WTC11 (cell line): Measurements from ENCODE around the gene CXCL16. TPM values are rescaled to one million over a fixed set of nuclear protein-coding genes. Genes with fewer than 3 reads are reported as not detected.

Source experiments
- ATAC-seq: fragments of 200-7000 bp; cut with Tn5 transposase; 2 replicates; pipeline ENCODE4 v1.10.0; 2021; ENCODE audit warnings: mild to moderate bottlenecking, moderate library complexity
- CTCF ChIA-PET: fragments of 300-600 bp; sonication (Branson Sonifier 250); formaldehyde crosslinking; loops from one replicate; lab custom pipeline; 2021; ENCODE audit warnings: antibody characterized with exemption; lab: Charles Lee
- POLR2A ChIA-PET: fragments of 350-600 bp; sonication (Branson Sonifier 250); formaldehyde crosslinking; loops from one replicate; lab custom pipeline; 2021; ENCODE audit warnings: antibody characterized with exemption; lab: Charles Lee
- DNase-seq: peaks from one replicate; pipeline ENCODE4 v3.0.0; 2021; ENCODE audit warnings: low spot score
- H3K27ac Mint-ChIP-seq: 2 replicates; pipeline ENCODE4 v1.8.0; 2021; ENCODE audit warnings: mixed read lengths
- H3K27me3 Mint-ChIP-seq: 2 replicates; pipeline ENCODE4 v1.8.0; 2021; ENCODE audit warnings: low read depth, mild to moderate bottlenecking, moderate library complexity, mixed read lengths
- H3K36me3 Mint-ChIP-seq: 2 replicates; pipeline ENCODE4 v1.8.0; 2021; ENCODE audit warnings: mixed read lengths
- H3K4me1 Mint-ChIP-seq: 2 replicates; pipeline ENCODE4 v1.8.0; 2022; ENCODE audit warnings: mixed read lengths
- H3K4me3 Mint-ChIP-seq: 2 replicates; pipeline ENCODE4 v1.8.0; 2021; ENCODE audit warnings: mild to moderate bottlenecking, moderate library complexity, mixed read lengths
- H3K9me3 Mint-ChIP-seq: 2 replicates; pipeline ENCODE4 v1.8.0; 2021; ENCODE audit warnings: mixed read lengths
- ATF1 ChIP-seq: sonication (generic); formaldehyde crosslinking; IDR thresholded peaks from 2 replicates; pipeline ENCODE4 v1.8.1; 2023; ENCODE audit warnings: mild to moderate bottlenecking, moderate library complexity, missing genetic modification reagents
- CBFB ChIP-seq: sonication (generic); formaldehyde crosslinking; IDR thresholded peaks from 2 replicates; pipeline ENCODE4 v1.8.1; 2022; ENCODE audit warnings: mild to moderate bottlenecking, low read depth, missing genetic modification reagents
- ESRRA ChIP-seq: sonication (generic); formaldehyde crosslinking; IDR thresholded peaks from 2 replicates; pipeline ENCODE4 v1.8.1; 2022; ENCODE audit warnings: mild to moderate bottlenecking, missing genetic modification reagents, borderline replicate concordance
- FOXK1 ChIP-seq: sonication (generic); formaldehyde crosslinking; IDR thresholded peaks from 2 replicates; pipeline ENCODE4 v1.8.0; 2022; ENCODE audit warnings: mild to moderate bottlenecking, moderate library complexity, missing genetic modification reagents
- FOXP1 ChIP-seq: sonication (generic); formaldehyde crosslinking; IDR thresholded peaks from 2 replicates; pipeline ENCODE4 v1.8.0; 2022; ENCODE audit warnings: missing genetic modification reagents, mild to moderate bottlenecking, moderate library complexity, borderline replicate concordance
- JAZF1 ChIP-seq: fragments of 250-450 bp; sonication (Bioruptor Pico); IDR thresholded peaks from 2 replicates; pipeline ENCODE4 v1.9.0; 2021; ENCODE audit warnings: moderate library complexity, mild to moderate bottlenecking, inconsistent platforms
- JUN ChIP-seq: sonication (generic); formaldehyde crosslinking; IDR thresholded peaks from 2 replicates; pipeline ENCODE4 v1.8.0; 2023; ENCODE audit warnings: mild to moderate bottlenecking, missing genetic modification reagents
- NFE2L1 ChIP-seq: sonication (generic); formaldehyde crosslinking; IDR thresholded peaks from 2 replicates; pipeline ENCODE4 v1.8.1; 2023; ENCODE audit warnings: missing genetic modification reagents
- NR2C2 ChIP-seq: sonication (generic); formaldehyde crosslinking; IDR thresholded peaks from 2 replicates; pipeline ENCODE4 v1.8.0; 2022; ENCODE audit warnings: mild to moderate bottlenecking, missing genetic modification reagents
- OVOL2 ChIP-seq: fragments of 250-450 bp; sonication (Bioruptor Pico); IDR thresholded peaks from 2 replicates; pipeline ENCODE4 v1.9.0; 2021; ENCODE audit warnings: mild to moderate bottlenecking, borderline replicate concordance
- PRRX2 ChIP-seq: fragments of 250-450 bp; sonication (Bioruptor Pico); IDR thresholded peaks from 2 replicates; pipeline ENCODE4 v1.8.0; 2021; ENCODE audit warnings: mild to moderate bottlenecking
- RORB ChIP-seq: fragments of 250-450 bp; sonication (Bioruptor Pico); IDR thresholded peaks from 2 replicates; pipeline ENCODE4 v1.9.0; 2021; ENCODE audit warnings: mild to moderate bottlenecking
- TEAD1 ChIP-seq: sonication (generic); formaldehyde crosslinking; IDR thresholded peaks from 2 replicates; pipeline ENCODE4 v1.8.0; 2022; ENCODE audit warnings: mild to moderate bottlenecking, missing genetic modification reagents
- TEAD4 ChIP-seq: sonication (generic); formaldehyde crosslinking; IDR thresholded peaks from 2 replicates; pipeline ENCODE4 v1.8.0; 2022; ENCODE audit warnings: mild to moderate bottlenecking, missing genetic modification reagents
- ZNF317 ChIP-seq: sonication (generic); formaldehyde crosslinking; IDR thresholded peaks from 2 replicates; pipeline ENCODE4 v1.8.1; 2023; ENCODE audit warnings: low read depth, mild to moderate bottlenecking, moderate library complexity, missing genetic modification reagents, borderline replicate concordance
- ZNF416 ChIP-seq: fragments of 250-450 bp; sonication (Bioruptor Pico); IDR thresholded peaks from 2 replicates; pipeline ENCODE4 v1.9.0; 2021; ENCODE audit warnings: mild to moderate bottlenecking, inconsistent platforms
- total RNA-seq: library from RNA; stranded (reverse); gene quantifications from 3 replicates; pipeline ENCODE4 v1.2.3, GENCODE V29; 2021
- TF ChIP-seq, protein P1 (sequence below): sonication (generic); formaldehyde crosslinking; IDR thresholded peaks from 2 replicates; pipeline ENCODE4 v1.8.1; 2023; ENCODE audit warnings: mild to moderate bottlenecking, moderate library complexity, missing genetic modification reagents
- TF ChIP-seq, protein P2 (sequence below): sonication (generic); formaldehyde crosslinking; IDR thresholded peaks from 2 replicates; pipeline ENCODE4 v1.8.0; 2022; ENCODE audit warnings: missing genetic modification reagents
- TF ChIP-seq, protein P3 (sequence below): sonication (generic); formaldehyde crosslinking; IDR thresholded peaks from 2 replicates; pipeline ENCODE4 v1.8.1; 2022; ENCODE audit warnings: mild to moderate bottlenecking, moderate library complexity, missing genetic modification reagents
- TF ChIP-seq, protein P4 (sequence below): sonication (generic); formaldehyde crosslinking; conservative IDR thresholded peaks from 2 replicates; pipeline ENCODE4 v1.8.1; 2022; ENCODE audit warnings: mild to moderate bottlenecking, missing genetic modification reagents

CXCL16 gene
- total RNA-seq, 1 experiment from 2014 or later: 3.8 TPM

DNA sequence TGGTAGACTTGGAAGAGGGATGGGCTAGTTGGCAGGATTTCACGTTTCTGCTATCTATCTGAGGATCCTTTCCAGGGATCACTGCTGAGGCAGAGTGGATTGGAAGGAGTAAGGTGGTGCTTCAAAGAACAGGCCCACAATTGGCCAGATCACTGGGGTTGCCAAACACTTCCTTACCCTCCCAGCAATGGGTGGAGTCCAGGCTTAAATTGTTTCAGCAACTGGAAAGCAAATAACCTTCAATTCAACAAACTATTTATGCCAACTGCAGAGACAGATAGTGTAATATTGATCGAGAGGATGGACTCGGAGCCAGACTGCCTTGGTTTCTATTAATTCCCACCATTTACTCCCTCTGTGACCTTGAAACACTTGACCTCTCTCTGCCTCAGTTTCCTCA, 27.2 kb downstream of the CXCL16 start:
- TF ChIP-seq ATF1 (no peak), PRRX2 (CRISPR knock-in tag) (no peak), NFE2L1 (CRISPR knock-in tag) (no peak), ZNF317 (CRISPR knock-in tag) (no peak), FOXP1 (CRISPR knock-in tag) (no peak), OVOL2 (CRISPR knock-in tag) (no peak), TEAD1 (CRISPR knock-in tag) (no peak), CBFB (CRISPR knock-in tag) (no peak), JAZF1 (CRISPR knock-in tag) (no peak)
- TF ChIP-seq, protein P1, sequence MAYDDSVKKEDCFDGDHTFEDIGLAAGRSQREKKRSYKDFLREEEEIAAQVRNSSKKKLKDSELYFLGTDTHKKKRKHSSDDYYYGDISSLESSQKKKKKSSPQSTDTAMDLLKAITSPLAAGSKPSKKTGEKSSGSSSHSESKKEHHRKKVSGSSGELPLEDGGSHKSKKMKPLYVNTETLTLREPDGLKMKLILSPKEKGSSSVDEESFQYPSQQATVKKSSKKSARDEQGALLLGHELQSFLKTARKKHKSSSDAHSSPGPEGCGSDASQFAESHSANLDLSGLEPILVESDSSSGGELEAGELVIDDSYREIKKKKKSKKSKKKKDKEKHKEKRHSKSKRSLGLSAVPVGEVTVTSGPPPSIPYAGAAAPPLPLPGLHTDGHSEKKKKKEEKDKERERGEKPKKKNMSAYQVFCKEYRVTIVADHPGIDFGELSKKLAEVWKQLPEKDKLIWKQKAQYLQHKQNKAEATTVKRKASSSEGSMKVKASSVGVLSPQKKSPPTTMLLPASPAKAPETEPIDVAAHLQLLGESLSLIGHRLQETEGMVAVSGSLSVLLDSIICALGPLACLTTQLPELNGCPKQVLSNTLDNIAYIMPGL (CRISPR knock-in tag): no peak
- TF ChIP-seq, protein P2, sequence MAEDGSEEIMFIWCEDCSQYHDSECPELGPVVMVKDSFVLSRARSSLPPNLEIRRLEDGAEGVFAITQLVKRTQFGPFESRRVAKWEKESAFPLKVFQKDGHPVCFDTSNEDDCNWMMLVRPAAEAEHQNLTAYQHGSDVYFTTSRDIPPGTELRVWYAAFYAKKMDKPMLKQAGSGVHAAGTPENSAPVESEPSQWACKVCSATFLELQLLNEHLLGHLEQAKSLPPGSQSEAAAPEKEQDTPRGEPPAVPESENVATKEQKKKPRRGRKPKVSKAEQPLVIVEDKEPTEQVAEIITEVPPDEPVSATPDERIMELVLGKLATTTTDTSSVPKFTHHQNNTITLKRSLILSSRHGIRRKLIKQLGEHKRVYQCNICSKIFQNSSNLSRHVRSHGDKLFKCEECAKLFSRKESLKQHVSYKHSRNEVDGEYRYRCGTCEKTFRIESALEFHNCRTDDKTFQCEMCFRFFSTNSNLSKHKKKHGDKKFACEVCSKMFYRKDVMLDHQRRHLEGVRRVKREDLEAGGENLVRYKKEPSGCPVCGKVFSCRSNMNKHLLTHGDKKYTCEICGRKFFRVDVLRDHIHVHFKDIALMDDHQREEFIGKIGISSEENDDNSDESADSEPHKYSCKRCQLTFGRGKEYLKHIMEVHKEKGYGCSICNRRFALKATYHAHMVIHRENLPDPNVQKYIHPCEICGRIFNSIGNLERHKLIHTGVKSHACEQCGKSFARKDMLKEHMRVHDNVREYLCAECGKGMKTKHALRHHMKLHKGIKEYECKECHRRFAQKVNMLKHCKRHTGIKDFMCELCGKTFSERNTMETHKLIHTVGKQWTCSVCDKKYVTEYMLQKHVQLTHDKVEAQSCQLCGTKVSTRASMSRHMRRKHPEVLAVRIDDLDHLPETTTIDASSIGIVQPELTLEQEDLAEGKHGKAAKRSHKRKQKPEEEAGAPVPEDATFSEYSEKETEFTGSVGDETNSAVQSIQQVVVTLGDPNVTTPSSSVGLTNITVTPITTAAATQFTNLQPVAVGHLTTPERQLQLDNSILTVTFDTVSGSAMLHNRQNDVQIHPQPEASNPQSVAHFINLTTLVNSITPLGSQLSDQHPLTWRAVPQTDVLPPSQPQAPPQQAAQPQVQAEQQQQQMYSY (CRISPR knock-in tag): no peak
- TF ChIP-seq, protein P3, sequence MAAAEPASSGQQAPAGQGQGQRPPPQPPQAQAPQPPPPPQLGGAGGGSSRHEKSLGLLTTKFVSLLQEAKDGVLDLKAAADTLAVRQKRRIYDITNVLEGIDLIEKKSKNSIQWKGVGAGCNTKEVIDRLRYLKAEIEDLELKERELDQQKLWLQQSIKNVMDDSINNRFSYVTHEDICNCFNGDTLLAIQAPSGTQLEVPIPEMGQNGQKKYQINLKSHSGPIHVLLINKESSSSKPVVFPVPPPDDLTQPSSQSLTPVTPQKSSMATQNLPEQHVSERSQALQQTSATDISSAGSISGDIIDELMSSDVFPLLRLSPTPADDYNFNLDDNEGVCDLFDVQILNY: no peak
- TF ChIP-seq, all 79 proteins: peak for 0
- POLR2A ChIA-PET: interaction anchor here (0.6 kb wide), 1 partner anchor 87 kb away, joined by 4 read pairs; no protein-coding TSS in a partner anchor
- Mint-ChIP-seq H3K36me3 (peaks cover 7% of the 10 kb centered on the region), H3K4me1 (peaks cover 14% of the 10 kb centered on the region), H3K27me3 (peaks cover 7% of the 10 kb centered on the region), H3K9me3 (peaks cover 6% of the 10 kb centered on the region), H3K4me3 (no peak overlapping the region), H3K27ac (no peak overlapping the region)
- DNase-seq (no peak), ATAC-seq (no peak)
- CTCF ChIA-PET: no interaction called here

DNA sequence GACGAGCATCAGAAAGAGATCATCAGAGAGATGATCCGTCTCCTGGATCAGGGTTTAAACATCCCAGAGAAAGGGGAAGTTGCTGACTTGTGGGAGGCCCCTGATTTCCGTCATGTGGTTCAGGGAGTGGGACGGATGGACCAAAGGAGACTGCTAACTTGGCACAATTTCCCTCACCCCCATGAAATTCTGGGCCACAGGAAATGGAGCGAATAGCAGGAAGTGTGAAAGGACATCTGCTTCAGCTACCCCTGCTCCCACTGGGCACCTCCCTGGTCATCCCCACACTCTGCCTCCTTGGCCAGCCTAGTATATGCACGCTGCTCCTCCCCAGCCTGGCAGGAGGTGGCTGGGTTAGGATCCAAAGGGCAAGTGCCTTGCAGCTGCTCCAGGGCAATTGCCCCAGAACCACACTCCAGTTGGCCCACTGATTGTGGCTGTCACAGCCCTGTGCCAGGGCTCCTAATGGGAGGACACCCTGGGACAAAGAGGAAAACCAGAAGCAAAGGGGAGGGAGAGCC, 28.0 kb downstream of the CXCL16 start:
- ChIA-PET CTCF (no interaction called here), POLR2A (no interaction called here)
- peaks cover 6% of the 10 kb centered on the region for H3K9me3 Mint-ChIP-seq
- TF ChIP-seq ESRRA (CRISPR knock-in tag): no peak
- no peak for TF ChIP-seq JUN (CRISPR knock-in tag)
- TF ChIP-seq FOXK1 (CRISPR knock-in tag): no peak
- TF ChIP-seq RORB (CRISPR knock-in tag): no peak
- TF ChIP-seq, protein P4, sequence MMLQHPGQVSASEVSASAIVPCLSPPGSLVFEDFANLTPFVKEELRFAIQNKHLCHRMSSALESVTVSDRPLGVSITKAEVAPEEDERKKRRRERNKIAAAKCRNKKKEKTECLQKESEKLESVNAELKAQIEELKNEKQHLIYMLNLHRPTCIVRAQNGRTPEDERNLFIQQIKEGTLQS (CRISPR knock-in tag): no peak
- no peak for TF ChIP-seq ZNF416
- TF ChIP-seq NR2C2 (CRISPR knock-in tag): no peak
- no peak for TF ChIP-seq TEAD4
- TF ChIP-seq, protein P2 (CRISPR knock-in tag): no peak
- ATAC-seq (no peak), DNase-seq (no peak)
- peak overlapping the region; percentile 82 for H3K4me3 Mint-ChIP-seq
- no peak overlapping the region for H3K27ac Mint-ChIP-seq
- peaks cover 14% of the 10 kb centered on the region for H3K4me1 Mint-ChIP-seq
- no peaks in the 10 kb centered on the region for H3K36me3 Mint-ChIP-seq
- peaks cover 7% of the 10 kb centered on the region for H3K27me3 Mint-ChIP-seq
